Tibial nerve (tissue), 4 donors: ENCODE data around the gene VWA3A. TPM values are rescaled to one million over a fixed set of nuclear protein-coding genes. Genes with fewer than 3 reads are reported as not detected.
A peak's percentile ranks its signal among the peaks of the same experiment; 100 is the strongest.

ENCODE experiments used
- DNase-seq, 2 donors: peaks; one replicate each; pipeline ENCODE4 v3.0.0-alpha.2; 2019; ENCODE audit warnings: low spot score in 2 of 2
- H3K27ac ChIP-seq, 4 donors: fragments of 200-600 bp; sonication (generic) in 3 of 4; one replicate each; pipeline ENCODE4 v1.5.1; 2017 to 2019; ENCODE audit warnings: mild to moderate bottlenecking in 1 of 4
- H3K27me3 ChIP-seq, 2 donors: fragments of 200-600 bp; sonication (generic) in 1 of 2; one replicate each; pipeline versions ENCODE4 v1.5.1 to v1.6.0; 2017 to 2019
- H3K36me3 ChIP-seq, 3 donors: fragments of 200-600 bp; sonication (generic); one replicate each; pipeline ENCODE4 v1.5.1; 2018 to 2019
- H3K4me1 ChIP-seq, 4 donors: fragments of 200-600 bp; sonication (generic) in 3 of 4; one replicate each; pipeline ENCODE4 v1.5.1; 2017 to 2019
- H3K4me3 ChIP-seq, 4 donors: fragments of 200-600 bp; sonication (generic) in 3 of 4; one replicate each; pipeline ENCODE4 v1.5.1; 2017 to 2019; ENCODE audit warnings: mild to moderate bottlenecking in 1 of 4, moderate library complexity in 1 of 4
- H3K9me3 ChIP-seq, 4 donors: fragments of 200-600 bp; sonication (generic) in 3 of 4; one replicate each; pipeline ENCODE4 v1.5.1; 2017 to 2019
- EP300 ChIP-seq, 2 donors: sonication (generic); formaldehyde crosslinking; IDR thresholded peaks; one replicate each; pipeline ENCODE4 v1.6.1; 2017; ENCODE audit warnings: antibody characterized with exemption in 2 of 2, mild to moderate bottlenecking in 1 of 2
- POLR2A ChIP-seq, 2 donors: fragments of 450-650 bp; IDR thresholded peaks; one replicate each; pipeline ENCODE4 v1.6.1; 2017; ENCODE audit warnings: antibody characterized with exemption in 2 of 2, mild to moderate bottlenecking in 2 of 2, moderate library complexity in 2 of 2
- WGBS, 2 donors: methylation state at CpG; one replicate each; pipeline ENCODE4 v1.1.5; 2018; 5-methylcytosine and 5-hydroxymethylcytosine counted together
- total RNA-seq, 4 donors: library from RNA; depleted of rRNA; stranded (reverse); fragments of >200 nt; gene quantifications; one replicate each; pipeline ENCODE4 v1.1.0, GENCODE V29; 2016
- TF ChIP-seq, protein P1 (sequence below), 5 experiments: fragments of 200-600 bp in 3 of 5; fragments of 450-650 bp in 2 of 5; sonication (generic) in 3 of 5; IDR thresholded peaks; one replicate each; pipeline ENCODE4 v1.5.1; 2016 to 2019; ENCODE audit warnings: antibody characterized with exemption in 5 of 5, mild to moderate bottlenecking in 3 of 5, moderate library complexity in 2 of 5

The VWA3A gene
- total RNA-seq, 4 donors from 2014 or later: 2.0 TPM; not detected in 3

DNA sequence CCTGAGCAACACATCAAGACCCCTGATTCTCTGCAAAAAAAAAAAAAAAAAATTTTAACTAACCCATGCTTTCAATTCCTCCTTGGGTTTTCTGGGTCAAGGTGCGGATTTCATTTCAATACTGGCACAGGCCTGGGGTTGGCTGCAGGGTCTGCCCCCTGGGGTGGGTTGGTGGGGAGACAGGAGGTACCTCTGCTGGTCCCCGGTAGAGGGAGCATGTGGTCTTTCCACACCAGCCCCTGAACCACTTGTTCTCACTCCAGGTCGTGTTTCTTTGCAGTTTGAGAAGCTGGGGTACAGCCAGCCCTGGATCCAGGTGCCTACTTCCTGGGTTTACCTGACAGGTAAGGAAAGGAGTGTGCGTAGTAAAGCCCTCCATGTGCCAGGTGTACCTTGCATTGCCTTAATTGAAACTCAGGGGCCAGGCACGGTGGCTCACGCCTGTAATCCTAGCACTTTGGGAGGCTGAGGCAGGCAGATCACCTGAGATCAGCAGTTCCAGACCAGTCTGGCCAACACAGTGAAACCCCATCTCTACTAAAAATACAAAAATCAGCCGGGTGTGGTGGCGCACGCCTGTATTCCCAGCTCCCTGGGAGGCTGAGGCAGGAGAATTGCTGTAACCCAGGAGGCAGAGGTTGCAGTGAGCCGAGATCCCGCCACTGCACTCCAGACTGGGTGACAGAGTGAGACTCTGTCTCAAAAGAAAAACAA lies 91.7 kb downstream of the VWA3A start:
- H3K4me3 ChIP-seq: no peak overlapping the region
- TF ChIP-seq EP300 (IDR thresholded peaks at IDR 0.05) (no peak), POLR2A (IDR thresholded peaks at IDR 0.05) (no peak)
- TF ChIP-seq, protein P1, sequence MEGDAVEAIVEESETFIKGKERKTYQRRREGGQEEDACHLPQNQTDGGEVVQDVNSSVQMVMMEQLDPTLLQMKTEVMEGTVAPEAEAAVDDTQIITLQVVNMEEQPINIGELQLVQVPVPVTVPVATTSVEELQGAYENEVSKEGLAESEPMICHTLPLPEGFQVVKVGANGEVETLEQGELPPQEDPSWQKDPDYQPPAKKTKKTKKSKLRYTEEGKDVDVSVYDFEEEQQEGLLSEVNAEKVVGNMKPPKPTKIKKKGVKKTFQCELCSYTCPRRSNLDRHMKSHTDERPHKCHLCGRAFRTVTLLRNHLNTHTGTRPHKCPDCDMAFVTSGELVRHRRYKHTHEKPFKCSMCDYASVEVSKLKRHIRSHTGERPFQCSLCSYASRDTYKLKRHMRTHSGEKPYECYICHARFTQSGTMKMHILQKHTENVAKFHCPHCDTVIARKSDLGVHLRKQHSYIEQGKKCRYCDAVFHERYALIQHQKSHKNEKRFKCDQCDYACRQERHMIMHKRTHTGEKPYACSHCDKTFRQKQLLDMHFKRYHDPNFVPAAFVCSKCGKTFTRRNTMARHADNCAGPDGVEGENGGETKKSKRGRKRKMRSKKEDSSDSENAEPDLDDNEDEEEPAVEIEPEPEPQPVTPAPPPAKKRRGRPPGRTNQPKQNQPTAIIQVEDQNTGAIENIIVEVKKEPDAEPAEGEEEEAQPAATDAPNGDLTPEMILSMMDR (IDR thresholded peaks at IDR 0.05): no peak
- WGBS, 2 donors: 81 to 83% methylated on average over 11 of the region's 11 CpGs

DNA sequence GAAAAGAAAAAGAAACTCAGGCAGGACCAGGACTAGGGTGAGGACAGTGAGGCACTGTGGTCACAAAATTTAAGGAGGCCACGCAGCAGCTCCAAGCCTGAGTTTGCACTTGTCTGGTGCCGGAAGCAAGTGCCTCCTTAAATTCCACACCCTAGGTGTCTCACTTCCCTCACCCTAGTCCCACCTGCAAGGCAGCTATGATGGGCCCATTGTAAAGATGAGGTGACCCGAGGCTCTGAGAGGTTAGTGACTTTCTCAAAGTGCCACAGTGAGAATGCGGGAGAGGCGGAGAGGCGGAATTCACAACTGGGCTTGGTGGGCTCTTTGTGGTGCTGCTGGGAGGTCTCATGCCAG lies 92.3 kb downstream of the VWA3A start:
- Histone ChIP-seq H3K27me3 (no peaks in the 10 kb centered on the region), H3K4me3 (no peak overlapping the region), H3K9me3 (no peaks in the 10 kb centered on the region), H3K27ac (no peak overlapping the region), H3K36me3 (no peaks in the 10 kb centered on the region), H3K4me1 (peaks cover 0 to 16% (median 14%) of the 10 kb centered on the region in 4 donors)
- no peak for DNase-seq
- TF ChIP-seq EP300 (IDR thresholded peaks at IDR 0.05) (no peak), POLR2A (IDR thresholded peaks at IDR 0.05) (no peak)
- TF ChIP-seq, protein P1 (IDR thresholded peaks at IDR 0.05): no peak
- WGBS, 2 donors: 77 to 90% methylated on average over 6 of the region's 6 CpGs

More for the DNA sequence above, 91.7 kb downstream of the VWA3A start:
- H3K27me3 ChIP-seq: no peaks in the 10 kb centered on the region
- no peaks in the 10 kb centered on the region for H3K36me3 ChIP-seq
- no peak overlapping the region for H3K27ac ChIP-seq
- no peaks in the 10 kb centered on the region for H3K9me3 ChIP-seq
- DNase-seq: no peak
- H3K4me1 ChIP-seq: peaks cover 0 to 11% (median 9%) of the 10 kb centered on the region in 4 donors

DNA sequence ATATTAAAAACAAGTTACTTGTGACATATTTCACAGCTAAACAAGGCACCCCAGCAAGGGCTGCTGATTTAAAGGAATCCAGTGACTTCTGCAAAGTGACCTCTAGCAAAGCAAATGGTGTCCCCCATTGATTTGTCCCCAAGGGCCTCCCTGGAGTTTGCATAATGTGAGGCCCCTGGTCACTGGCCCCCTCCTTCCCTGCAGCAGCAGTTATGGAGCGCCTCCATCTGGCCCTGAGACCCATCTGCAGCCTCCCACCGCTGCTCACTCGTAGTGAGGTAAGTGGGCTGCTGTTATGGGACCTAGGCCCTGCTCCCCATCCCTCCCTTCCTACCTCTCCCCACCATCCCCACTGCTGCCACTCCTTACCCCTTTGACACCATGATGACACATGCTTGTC lies 94.2 kb downstream of the VWA3A start:
- no peak overlapping the region for H3K27ac ChIP-seq
- no peak for DNase-seq
- no peak for TF ChIP-seq EP300 (IDR thresholded peaks at IDR 0.05)
- TF ChIP-seq POLR2A (IDR thresholded peaks at IDR 0.05): no peak
- TF ChIP-seq, protein P1 (IDR thresholded peaks at IDR 0.05): no peak
- WGBS, 2 donors: 60 to 64% methylated on average over 3 of the region's 3 CpGs
- H3K4me3 ChIP-seq: no peak overlapping the region
- H3K27me3 ChIP-seq: no peaks in the 10 kb centered on the region
- no peaks in the 10 kb centered on the region for H3K9me3 ChIP-seq
- H3K4me1 ChIP-seq: peaks cover 0 to 19% (median 16%) of the 10 kb centered on the region in 4 donors
- no peaks in the 10 kb centered on the region for H3K36me3 ChIP-seq

DNA sequence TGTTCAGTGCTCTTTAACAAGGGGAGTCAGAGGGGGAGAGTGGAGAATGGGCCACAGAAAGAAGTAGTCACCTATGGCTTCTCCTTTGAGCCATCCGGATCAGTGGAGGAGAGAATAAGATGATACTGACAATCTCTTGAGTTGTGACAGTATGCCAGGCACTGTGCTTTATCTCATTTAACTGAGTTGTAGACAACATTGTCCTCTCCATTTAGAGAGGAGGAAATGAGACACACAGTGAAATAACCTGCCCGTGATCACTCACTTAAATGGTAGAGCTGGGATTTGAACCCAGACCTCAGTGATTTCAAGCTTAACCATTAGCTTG lies 95.9 kb downstream of the VWA3A start:
- peak overlapping the region; percentile 93 to 99 (median 96) for H3K27ac ChIP-seq
- TF ChIP-seq EP300 (IDR thresholded peaks at IDR 0.05) (no peak), POLR2A (IDR thresholded peaks at IDR 0.05) (no peak)
- TF ChIP-seq, protein P1 (IDR thresholded peaks at IDR 0.05): no peak

DNA sequence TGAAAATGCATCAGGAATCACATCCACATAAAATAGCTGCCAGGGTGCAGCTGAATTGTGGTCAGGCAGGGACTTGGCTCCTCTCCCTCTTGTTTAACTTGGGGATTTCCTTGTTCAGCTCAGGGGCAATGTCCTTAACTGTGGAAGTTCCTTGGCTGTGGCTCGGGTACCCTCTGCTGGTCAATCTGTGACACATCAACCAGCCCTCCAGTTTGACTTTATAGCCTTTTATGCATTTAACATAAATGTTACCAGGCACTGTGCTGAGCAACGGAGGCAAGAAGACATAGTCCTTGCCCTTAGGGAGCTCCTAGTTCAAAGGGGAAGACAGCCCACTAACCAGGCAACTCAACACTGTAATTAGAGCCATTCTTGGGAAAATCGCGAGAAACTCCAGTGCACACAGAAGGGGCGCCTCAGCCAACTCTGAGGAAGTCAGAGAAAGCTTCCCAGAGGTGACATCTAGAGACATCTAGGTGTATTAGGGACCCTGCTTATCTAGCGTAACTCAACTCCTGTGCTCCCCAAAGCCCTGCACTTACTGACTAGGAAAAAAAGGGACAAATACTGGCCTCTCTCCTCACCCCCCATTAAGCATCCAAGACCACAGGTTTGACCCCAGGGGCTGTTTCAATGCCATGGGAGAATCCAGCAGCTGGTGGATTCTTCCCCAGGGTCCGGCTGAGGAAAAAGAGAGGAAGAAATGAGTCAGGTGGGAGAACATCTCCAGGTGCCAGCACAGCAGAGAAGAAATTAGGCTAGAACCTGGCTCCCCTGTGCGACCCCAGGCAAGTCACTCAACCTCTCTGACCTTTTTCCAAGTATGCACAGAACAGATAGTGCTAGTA lies 96.5 kb downstream of the VWA3A start:
- peak overlapping the region in 1 of 4 donors; percentile 76 for H3K4me3 ChIP-seq
- TF ChIP-seq, protein P1 (IDR thresholded peaks at IDR 0.05): peak; percentile 77 to 89 (median 84)
- TF ChIP-seq EP300 (IDR thresholded peaks at IDR 0.05) (peak in 1 of 2 donors; percentile 30), POLR2A (IDR thresholded peaks at IDR 0.05) (no peak)
- WGBS, 2 donors: 25 to 27% methylated on average over 8 of the region's 8 CpGs
- H3K36me3 ChIP-seq: no peaks in the 10 kb centered on the region
- peaks cover 0 to 38% (median 31%) of the 10 kb centered on the region in 4 donors for H3K4me1 ChIP-seq
- peak; percentile 39 to 67 for DNase-seq
- no peaks in the 10 kb centered on the region for H3K27me3 ChIP-seq
- no peaks in the 10 kb centered on the region for H3K9me3 ChIP-seq
- H3K27ac ChIP-seq: peak overlapping the region; percentile 93 to 99 (median 96)

More for the DNA sequence above, 95.9 kb downstream of the VWA3A start:
- no peaks in the 10 kb centered on the region for H3K27me3 ChIP-seq
- DNase-seq: no peak
- no peaks in the 10 kb centered on the region for H3K9me3 ChIP-seq
- H3K4me3 ChIP-seq: no peak overlapping the region
- H3K36me3 ChIP-seq: no peaks in the 10 kb centered on the region
- peaks cover 0 to 33% (median 30%) of the 10 kb centered on the region in 4 donors for H3K4me1 ChIP-seq
- WGBS, 2 donors: 67 to 71% methylated on average over 2 of the region's 2 CpGs
